H9 (cell line): Measurements from ENCODE around the gene MRPL27. TPM values are rescaled to one million over a fixed set of nuclear protein-coding genes. Genes with fewer than 3 reads are reported as not detected.

Experiments used
- DNase-seq: peaks from one replicate; pipeline ENCODE4 v3.0.0-alpha.2; 2017
- H2AFZ ChIP-seq: one replicate; pipeline ENCODE4 v1.6.1; 2013; ENCODE audit warnings: mild to moderate bottlenecking, low read length, control low read depth, moderate library complexity
- H2AK5ac ChIP-seq: 2 replicates; pipeline ENCODE4 v1.6.1; 2013; ENCODE audit warnings: low read length, control low read depth, mixed read lengths; ENCODE audit not compliant: insufficient read length
- H2BK120ac ChIP-seq: one replicate; pipeline ENCODE4 v1.6.1; 2013; ENCODE audit warnings: low read depth, mild to moderate bottlenecking, low read length, control low read depth, inconsistent platforms; ENCODE audit not compliant: poor library complexity, severe bottlenecking
- H2BK12ac ChIP-seq: 2 replicates; pipeline ENCODE4 v1.6.1; 2013; ENCODE audit warnings: low read length, control low read depth, mixed read lengths, low read depth; ENCODE audit not compliant: insufficient read length
- H2BK15ac ChIP-seq: 2 replicates; pipeline ENCODE4 v1.6.1; 2013; ENCODE audit warnings: low read depth, low read length, control low read depth
- H2BK20ac ChIP-seq: one replicate; pipeline ENCODE4 v1.6.1; 2013; ENCODE audit warnings: low read depth, mild to moderate bottlenecking, low read length, control low read depth, inconsistent platforms; ENCODE audit not compliant: poor library complexity, severe bottlenecking
- H2BK5ac ChIP-seq: 2 replicates; pipeline ENCODE4 v1.6.1; 2013; ENCODE audit warnings: low read length, control low read depth, mixed read lengths; ENCODE audit not compliant: insufficient read length
- H3K14ac ChIP-seq: 2 replicates; pipeline ENCODE4 v1.6.1; 2013; ENCODE audit warnings: low read length, control low read depth; ENCODE audit not compliant: insufficient read depth
- H3K18ac ChIP-seq: 2 replicates; pipeline ENCODE4 v1.6.1; 2013; ENCODE audit warnings: low read depth, mild to moderate bottlenecking, mixed read lengths, low read length, control low read depth; ENCODE audit not compliant: insufficient read length
- H3K23ac ChIP-seq: 2 replicates; pipeline ENCODE4 v1.6.1; 2013; ENCODE audit warnings: low read length, control low read depth, mixed read lengths, low read depth; ENCODE audit not compliant: insufficient read length
- H3K23me2 ChIP-seq: 2 replicates; pipeline ENCODE4 v1.6.1; 2013; ENCODE audit warnings: low read depth, mild to moderate bottlenecking, mixed read lengths, low read length, control low read depth; ENCODE audit not compliant: insufficient read length, poor library complexity, severe bottlenecking
- H3K27ac ChIP-seq: 2 replicates; pipeline ENCODE4 v1.5.1; 2013; ENCODE audit warnings: low read length, control low read depth, mixed read lengths, low read depth; ENCODE audit not compliant: insufficient read length
- H3K27me3 ChIP-seq: 2 replicates; pipeline ENCODE4 v1.6.1; 2013; ENCODE audit warnings: low read length, control low read depth, inconsistent platforms; ENCODE audit not compliant: insufficient read depth
- H3K4ac ChIP-seq: 2 replicates; pipeline ENCODE4 v1.6.1; 2013; ENCODE audit warnings: low read depth, mild to moderate bottlenecking, control low read depth, inconsistent platforms, low read length, moderate library complexity
- H3K4me1 ChIP-seq: 2 replicates; pipeline ENCODE4 v1.6.1; 2013; ENCODE audit warnings: low read length, control low read depth, inconsistent platforms; ENCODE audit not compliant: insufficient read depth
- H3K4me2 ChIP-seq: 2 replicates; pipeline ENCODE4 v1.6.1; 2013; ENCODE audit warnings: low read length, control low read depth, mixed read lengths; ENCODE audit not compliant: insufficient read length, insufficient read depth
- H3K56ac ChIP-seq: 2 replicates; pipeline ENCODE4 v1.6.1; 2013; ENCODE audit warnings: low read depth, mild to moderate bottlenecking, mixed read lengths, low read length, control low read depth; ENCODE audit not compliant: insufficient read length
- H3K79me1 ChIP-seq: 2 replicates; pipeline ENCODE4 v1.6.1; 2013; ENCODE audit warnings: low read depth, mild to moderate bottlenecking, moderate library complexity, low read length, control low read depth, inconsistent platforms; ENCODE audit not compliant: insufficient read depth, poor library complexity, severe bottlenecking
- H3K79me2 ChIP-seq: 2 replicates; pipeline ENCODE4 v1.6.1; 2013; ENCODE audit warnings: low read length, control low read depth, inconsistent platforms; ENCODE audit not compliant: insufficient read depth
- H3K9ac ChIP-seq: 2 replicates; pipeline ENCODE4 v1.6.1; 2013; ENCODE audit warnings: low read length, control low read depth, mixed read lengths; ENCODE audit not compliant: insufficient read length; ENCODE audit errors: extremely low read depth
- H3K9me3 ChIP-seq: one replicate; pipeline ENCODE4 v1.6.1; 2013; ENCODE audit warnings: low read depth, low read length, inconsistent platforms; ENCODE audit not compliant: control insufficient read depth
- H3T11ph ChIP-seq: one replicate; pipeline ENCODE4 v1.6.1; 2013; ENCODE audit warnings: mild to moderate bottlenecking, low read length, control low read depth, inconsistent platforms
- H4K20me1 ChIP-seq: one replicate; pipeline ENCODE4 v1.6.1; 2013; ENCODE audit not compliant: control insufficient read depth, insufficient read length, insufficient read depth
- H4K5ac ChIP-seq: 2 replicates; pipeline ENCODE4 v1.6.1; 2013; ENCODE audit warnings: low read depth, mild to moderate bottlenecking, mixed read lengths, low read length, control low read depth; ENCODE audit not compliant: insufficient read length
- H4K8ac ChIP-seq: replicated peaks from 2 replicates; pipeline ENCODE4 v1.6.1; 2013; ENCODE audit warnings: low read length, control low read depth, mixed read lengths, low read depth; ENCODE audit not compliant: insufficient read length
- H4K91ac ChIP-seq: 2 replicates; pipeline ENCODE4 v1.6.1; 2013; ENCODE audit warnings: low read depth, mild to moderate bottlenecking, moderate library complexity, mixed read lengths, low read length, control low read depth; ENCODE audit not compliant: insufficient read length
- H3K27ac Mint-ChIP-seq, 3 experiments: 2 replicates in 2 of 3; 3 replicates in 1 of 3; pipeline ENCODE4 v1.8.0; 2020 to 2021; ENCODE audit warnings: mixed read lengths in 3 of 3, mild to moderate bottlenecking in 1 of 3, moderate library complexity in 1 of 3
- H3K27me3 Mint-ChIP-seq: 2 replicates; pipeline ENCODE4 v1.8.0; 2021; ENCODE audit warnings: low read depth, mild to moderate bottlenecking, moderate library complexity, mixed read lengths
- H3K36me3 Mint-ChIP-seq, 3 experiments: 2 replicates in 2 of 3; 3 replicates in 1 of 3; pipeline ENCODE4 v1.8.0; 2020 to 2021; ENCODE audit warnings: low read depth in 3 of 3, mixed read lengths in 3 of 3; ENCODE audit not compliant: insufficient read depth in 1 of 3
- H3K4me1 Mint-ChIP-seq, 2 experiments: 2 replicates each; pipeline ENCODE4 v1.8.0; 2020; ENCODE audit warnings: mixed read lengths in 2 of 2
- H3K4me3 Mint-ChIP-seq, 2 experiments: 2 replicates in 1 of 2; 3 replicates in 1 of 2; pipeline ENCODE4 v1.8.0; 2020 to 2021; ENCODE audit warnings: mild to moderate bottlenecking in 2 of 2, mixed read lengths in 2 of 2, moderate library complexity in 1 of 2
- H3K9me3 Mint-ChIP-seq, 2 experiments: 2 replicates in 1 of 2; 3 replicates in 1 of 2; pipeline ENCODE4 v1.8.0; 2020; ENCODE audit warnings: mild to moderate bottlenecking in 2 of 2, mixed read lengths in 2 of 2, moderate library complexity in 1 of 2
- WGBS: extraction: QIAGEN DNeasy Blood & Tissue Kit; methylation state at CpG from one replicate; pipeline ENCODE4 v1.1.7; 2013; ENCODE audit warnings: missing lambda C conversion rate, low lambda C conversion rate, mixed read lengths; ENCODE audit not compliant: insufficient read length; ENCODE audit errors: extremely low coverage; 5-methylcytosine and 5-hydroxymethylcytosine counted together
- total RNA-seq: library from RNA; stranded (reverse); gene quantifications from 2 replicates; pipeline ENCODE4 v1.2.1, GENCODE V29; 2021
- TF ChIP-seq, protein P1 (sequence below): fragments of 200-600 bp; sonication (generic); conservative IDR thresholded peaks from 3 replicates; pipeline ENCODE4 v1.8.0; 2021; ENCODE audit warnings: antibody characterized with exemption, mild to moderate bottlenecking

The MRPL27 gene
- total RNA-seq, 1 experiment from 2014 or later: 85.9 TPM

DNA sequence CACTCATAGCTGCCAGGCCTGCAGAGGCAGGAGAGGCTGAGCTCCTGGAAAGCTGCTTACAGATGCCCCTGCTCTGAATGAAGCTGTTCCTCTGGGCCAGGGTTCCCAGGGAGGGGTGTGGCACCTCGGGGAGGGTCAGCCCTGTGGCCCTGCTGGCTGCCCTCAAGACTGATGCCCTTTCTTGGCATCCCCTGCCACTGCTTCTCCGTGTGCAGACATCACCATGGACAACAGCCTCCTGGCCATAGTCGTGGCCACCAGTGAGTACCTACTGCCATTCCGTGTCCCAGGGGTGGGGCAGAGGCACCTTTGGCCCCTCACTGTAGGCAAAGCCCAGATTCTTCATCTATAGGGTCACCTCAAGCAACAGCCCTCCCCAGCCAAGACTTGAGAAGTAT lies 8.9 kb downstream of the MRPL27 start:
- Histone ChIP-seq H3K9ac (no peak overlapping the region), H4K20me1 (peaks cover 3% of the 10 kb centered on the region)
- no peak overlapping the region for H3K27ac Mint-ChIP-seq

More for the DNA sequence above, 8.9 kb downstream of the MRPL27 start:
- no peaks in the 10 kb centered on the region for H3K23me2 ChIP-seq
- no peak overlapping the region for H3K14ac ChIP-seq
- H4K91ac ChIP-seq: no peak overlapping the region
- no peak overlapping the region for H2BK5ac ChIP-seq
- H2BK12ac ChIP-seq: no peak overlapping the region
- Mint-ChIP-seq H3K9me3 (no peaks in the 10 kb centered on the region), H3K36me3 (peaks cover 13 to 31% (median 31%) of the 10 kb centered on the region in 3 experiments), H3K27me3 (no peaks in the 10 kb centered on the region), H3K4me1 (peaks cover 38 to 40% of the 10 kb centered on the region in 2 experiments), H3K4me3 (no peak overlapping the region)
- no peak overlapping the region for H2BK20ac ChIP-seq
- H2AFZ ChIP-seq: no peak overlapping the region
- H3K79me1 ChIP-seq: no peaks in the 10 kb centered on the region
- H4K8ac ChIP-seq: no peak overlapping the region
- H3K79me2 ChIP-seq: no peaks in the 10 kb centered on the region
- H3K9me3 ChIP-seq: no peaks in the 10 kb centered on the region
- H2AK5ac ChIP-seq: no peak overlapping the region
- no peak overlapping the region for H3K4me2 ChIP-seq
- H3T11ph ChIP-seq: no peak overlapping the region
- H3K4ac ChIP-seq: no peak overlapping the region
- no peak overlapping the region for H3K56ac ChIP-seq
- peaks cover 2% of the 10 kb centered on the region; the same call in 1 of the 2 replicates for H3K4me1 ChIP-seq
- H3K23ac ChIP-seq: no peak overlapping the region
- DNase-seq: no peak
- H3K27ac ChIP-seq: no peak overlapping the region
- no peak overlapping the region for H3K18ac ChIP-seq
- no CpG with 5 or more reads among the region's 4 CpGs for WGBS
- no peaks in the 10 kb centered on the region for H3K27me3 ChIP-seq
- TF ChIP-seq, protein P1, sequence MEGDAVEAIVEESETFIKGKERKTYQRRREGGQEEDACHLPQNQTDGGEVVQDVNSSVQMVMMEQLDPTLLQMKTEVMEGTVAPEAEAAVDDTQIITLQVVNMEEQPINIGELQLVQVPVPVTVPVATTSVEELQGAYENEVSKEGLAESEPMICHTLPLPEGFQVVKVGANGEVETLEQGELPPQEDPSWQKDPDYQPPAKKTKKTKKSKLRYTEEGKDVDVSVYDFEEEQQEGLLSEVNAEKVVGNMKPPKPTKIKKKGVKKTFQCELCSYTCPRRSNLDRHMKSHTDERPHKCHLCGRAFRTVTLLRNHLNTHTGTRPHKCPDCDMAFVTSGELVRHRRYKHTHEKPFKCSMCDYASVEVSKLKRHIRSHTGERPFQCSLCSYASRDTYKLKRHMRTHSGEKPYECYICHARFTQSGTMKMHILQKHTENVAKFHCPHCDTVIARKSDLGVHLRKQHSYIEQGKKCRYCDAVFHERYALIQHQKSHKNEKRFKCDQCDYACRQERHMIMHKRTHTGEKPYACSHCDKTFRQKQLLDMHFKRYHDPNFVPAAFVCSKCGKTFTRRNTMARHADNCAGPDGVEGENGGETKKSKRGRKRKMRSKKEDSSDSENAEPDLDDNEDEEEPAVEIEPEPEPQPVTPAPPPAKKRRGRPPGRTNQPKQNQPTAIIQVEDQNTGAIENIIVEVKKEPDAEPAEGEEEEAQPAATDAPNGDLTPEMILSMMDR: no peak
- H2BK120ac ChIP-seq: no peak overlapping the region
- no peak overlapping the region for H2BK15ac ChIP-seq
- no peak overlapping the region for H4K5ac ChIP-seq
